DMS79 (cell line): ENCODE results near the gene PUSL1.
A peak's percentile ranks its signal among the peaks of the same experiment; 100 is the strongest.

Source experiments
- DNase-seq: peaks from one replicate; lab custom pipeline; 2025; lab: John Stamatoyannopoulos, UW

PUSL1 gene

GRCh38 chr1:1340791-1341548 is 32.6 kb downstream of the PUSL1 start:
- no peak for DNase-seq

- no peak for DNase-seq
These were observed 33.2 kb downstream of the PUSL1 start for GRCh38 chr1:1341549-1342021.

- DNase-seq, result no peak
These were observed 33.7 kb downstream of the PUSL1 start for GRCh38 chr1:1342061-1342562.

- no peak for DNase-seq
These were observed 34.3 kb downstream of the PUSL1 start for GRCh38 chr1:1342584-1343115.

GRCh38 chr1:1343811-1344421 is 35.5 kb downstream of the PUSL1 start:
- no peak for DNase-seq

GRCh38 chr1:1344655-1345361 is 36.4 kb downstream of the PUSL1 start:
- no peak for DNase-seq

GRCh38 chr1:1345384-1345783 is 37.0 kb downstream of the PUSL1 start:
- no peak for DNase-seq

GRCh38 chr1:1345860-1346500 is 37.6 kb downstream of the PUSL1 start:
- DNase-seq, result no peak

- DNase-seq, result no peak
These were observed 38.1 kb downstream of the PUSL1 start for GRCh38 chr1:1346501-1346890.

GRCh38 chr1:1347026-1347595 is 38.7 kb downstream of the PUSL1 start:
- no peak for DNase-seq

GRCh38 chr1:1347663-1348419 is 39.4 kb downstream of the PUSL1 start:
- no peak for DNase-seq

GRCh38 chr1:1348420-1349255 is 40.2 kb downstream of the PUSL1 start:
- DNase-seq, result no peak

- DNase-seq, result peak; percentile 24
These were observed 41.0 kb downstream of the PUSL1 start, which contains the start of gene DVL1 for GRCh38 chr1:1349256-1350012. TSS of gene DVL1 (minus strand) at chr1:1349418. CDS start at chr1:1349065, 353 bp downstream.

- DNase-seq, result no peak
These were observed 43.4 kb downstream of the PUSL1 start for GRCh38 chr1:1351511-1352427.

GRCh38 chr1:1352786-1353388 is 44.5 kb downstream of the PUSL1 start:
- no peak for DNase-seq

- DNase-seq, result no peak
These were observed 45.2 kb downstream of the PUSL1 start for GRCh38 chr1:1353389-1354151.
